Osteocyte (in vitro differentiated cells): ENCODE measurements around the gene KLF13. TPM values are rescaled to one million over a fixed set of nuclear protein-coding genes. Genes with fewer than 3 reads are reported as not detected.

ENCODE experiments used
- DNase-seq: peaks from one replicate; pipeline ENCODE4 v3.0.0; 2021; ENCODE audit warnings: mixed read lengths; ENCODE audit not compliant: unreplicated experiment; ENCODE audit errors: extremely low spot score
- H3K27ac Mint-ChIP-seq: one replicate; pipeline ENCODE4 v1.8.0; 2021; ENCODE audit warnings: mild to moderate bottlenecking, mixed read lengths; ENCODE audit not compliant: unreplicated experiment
- H3K27me3 Mint-ChIP-seq: one replicate; pipeline ENCODE4 v1.8.0; 2021; ENCODE audit warnings: mixed read lengths; ENCODE audit not compliant: unreplicated experiment
- H3K36me3 Mint-ChIP-seq: one replicate; pipeline ENCODE4 v1.8.0; 2021; ENCODE audit warnings: mixed read lengths; ENCODE audit not compliant: unreplicated experiment
- H3K4me1 Mint-ChIP-seq: one replicate; pipeline ENCODE4 v1.8.0; 2021; ENCODE audit warnings: mixed read lengths; ENCODE audit not compliant: unreplicated experiment
- H3K4me3 Mint-ChIP-seq: one replicate; pipeline ENCODE4 v1.8.0; 2021; ENCODE audit warnings: mild to moderate bottlenecking, moderate library complexity, mixed read lengths; ENCODE audit not compliant: unreplicated experiment
- H3K9me3 Mint-ChIP-seq: one replicate; pipeline ENCODE4 v1.8.0; 2021; ENCODE audit warnings: mixed read lengths; ENCODE audit not compliant: unreplicated experiment
- CTCF ChIP-seq: fragments of 200-600 bp; sonication (generic); IDR thresholded peaks from 2 replicates; pipeline ENCODE4 v1.5.0; 2021; ENCODE audit warnings: antibody characterized with exemption, mild to moderate bottlenecking, moderate library complexity
- total RNA-seq: library from RNA; stranded (reverse); gene quantifications from 2 replicates; pipeline ENCODE4 v1.2.1, GENCODE V29; 2021

KLF13 gene
- total RNA-seq, 1 donor from 2014 or later, result 54.5 TPM

- no peak for TF ChIP-seq CTCF
- H3K27me3 Mint-ChIP-seq, result peaks cover 41% of the 10 kb centered on the region
- no peak overlapping the region for H3K27ac Mint-ChIP-seq
- no peak overlapping the region for H3K4me3 Mint-ChIP-seq
- H3K36me3 Mint-ChIP-seq, result no peaks in the 10 kb centered on the region
- H3K4me1 Mint-ChIP-seq, result peaks cover 17% of the 10 kb centered on the region
- DNase-seq, result no peak
- no peaks in the 10 kb centered on the region for H3K9me3 Mint-ChIP-seq
Measured at GRCh38 chr15:31305796-31306425, 20.7 kb upstream of the KLF13 start.

GRCh38 chr15:31306426-31307269 lies 20.0 kb upstream of the KLF13 start:
- no peak for TF ChIP-seq CTCF
- Mint-ChIP-seq H3K9me3 (no peaks in the 10 kb centered on the region), H3K27ac (no peak overlapping the region), H3K4me1 (peaks cover 11% of the 10 kb centered on the region), H3K4me3 (no peak overlapping the region), H3K27me3 (peaks cover 45% of the 10 kb centered on the region), H3K36me3 (no peaks in the 10 kb centered on the region)
- DNase-seq, result peak; percentile 83

GRCh38 chr15:31307270-31308184 lies 19.1 kb upstream of the KLF13 start:
- H3K9me3 Mint-ChIP-seq, result no peaks in the 10 kb centered on the region
- TF ChIP-seq CTCF, result no peak
- H3K4me1 Mint-ChIP-seq, result peaks cover 7% of the 10 kb centered on the region
- no peak overlapping the region for H3K4me3 Mint-ChIP-seq
- DNase-seq, result peak; percentile 67
- H3K27me3 Mint-ChIP-seq, result peaks cover 45% of the 10 kb centered on the region
- H3K27ac Mint-ChIP-seq, result no peak overlapping the region
- no peaks in the 10 kb centered on the region for H3K36me3 Mint-ChIP-seq

GRCh38 chr15:31308185-31308639 lies 18.4 kb upstream of the KLF13 start:
- Mint-ChIP-seq H3K4me1 (peaks cover 7% of the 10 kb centered on the region), H3K27ac (no peak overlapping the region), H3K36me3 (no peaks in the 10 kb centered on the region), H3K4me3 (no peak overlapping the region), H3K27me3 (peaks cover 45% of the 10 kb centered on the region), H3K9me3 (peaks cover 2% of the 10 kb centered on the region)
- no peak for TF ChIP-seq CTCF
- peak; percentile 75 for DNase-seq
